Putamen (tissue), 1 donor: ENCODE measurements around the gene SLC9A9.

Experiments used
- DNase-seq: peaks from one replicate; pipeline ENCODE4 v3.0.0-alpha.2; 2016; ENCODE audit warnings: low spot score

SLC9A9 gene

GRCh38 chr3:143693506-143693905 is 154.8 kb downstream of the SLC9A9 start:
- DNase-seq, result no peak

- no peak for DNase-seq
Observed at GRCh38 chr3:143686638-143687197, 161.6 kb downstream of the SLC9A9 start.

DNA sequence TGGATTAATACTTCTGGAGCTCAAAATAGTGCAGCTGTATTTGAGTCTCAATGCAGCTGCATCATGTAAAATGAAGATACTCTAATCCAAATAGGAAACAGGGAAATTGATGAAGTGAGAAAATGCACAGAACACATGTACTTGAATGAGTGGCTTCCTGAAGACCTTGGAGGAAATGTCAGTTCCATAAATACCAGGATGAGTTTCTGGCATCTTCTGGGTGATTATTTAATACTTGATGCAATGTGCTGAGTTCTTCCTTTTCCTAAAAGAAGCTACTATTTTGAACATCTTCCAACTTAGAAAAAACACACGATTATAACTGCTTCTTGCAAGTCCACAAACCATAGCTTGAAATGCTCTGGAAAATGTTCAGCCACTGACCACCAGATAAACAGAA is 162.8 kb downstream of the SLC9A9 start:
- DNase-seq, result no peak

- no peak for DNase-seq
Observed at GRCh38 chr3:143677430-143677829, 170.8 kb downstream of the SLC9A9 start.

- DNase-seq, result no peak
Observed at GRCh38 chr3:143676747-143677146, 171.5 kb downstream of the SLC9A9 start.

DNA sequence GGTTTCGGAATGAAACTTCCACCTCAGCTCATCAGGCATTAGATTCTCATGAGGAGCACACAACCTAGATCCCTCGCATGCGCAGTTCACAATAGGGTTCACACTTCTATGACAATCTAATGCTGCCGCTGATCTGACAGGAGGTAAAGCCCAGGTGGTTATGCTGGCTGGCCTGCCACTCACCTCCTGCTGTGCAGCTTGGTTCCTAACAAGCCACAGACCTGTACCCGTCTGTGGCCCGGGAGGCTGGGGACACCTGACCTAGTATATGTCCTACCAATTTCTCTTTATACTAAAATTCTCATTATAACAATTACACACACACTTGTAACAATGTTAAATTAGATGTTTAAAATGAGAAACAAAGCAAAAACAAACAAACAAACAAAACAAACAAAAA is 172.2 kb downstream of the SLC9A9 start:
- DNase-seq, result no peak

DNA sequence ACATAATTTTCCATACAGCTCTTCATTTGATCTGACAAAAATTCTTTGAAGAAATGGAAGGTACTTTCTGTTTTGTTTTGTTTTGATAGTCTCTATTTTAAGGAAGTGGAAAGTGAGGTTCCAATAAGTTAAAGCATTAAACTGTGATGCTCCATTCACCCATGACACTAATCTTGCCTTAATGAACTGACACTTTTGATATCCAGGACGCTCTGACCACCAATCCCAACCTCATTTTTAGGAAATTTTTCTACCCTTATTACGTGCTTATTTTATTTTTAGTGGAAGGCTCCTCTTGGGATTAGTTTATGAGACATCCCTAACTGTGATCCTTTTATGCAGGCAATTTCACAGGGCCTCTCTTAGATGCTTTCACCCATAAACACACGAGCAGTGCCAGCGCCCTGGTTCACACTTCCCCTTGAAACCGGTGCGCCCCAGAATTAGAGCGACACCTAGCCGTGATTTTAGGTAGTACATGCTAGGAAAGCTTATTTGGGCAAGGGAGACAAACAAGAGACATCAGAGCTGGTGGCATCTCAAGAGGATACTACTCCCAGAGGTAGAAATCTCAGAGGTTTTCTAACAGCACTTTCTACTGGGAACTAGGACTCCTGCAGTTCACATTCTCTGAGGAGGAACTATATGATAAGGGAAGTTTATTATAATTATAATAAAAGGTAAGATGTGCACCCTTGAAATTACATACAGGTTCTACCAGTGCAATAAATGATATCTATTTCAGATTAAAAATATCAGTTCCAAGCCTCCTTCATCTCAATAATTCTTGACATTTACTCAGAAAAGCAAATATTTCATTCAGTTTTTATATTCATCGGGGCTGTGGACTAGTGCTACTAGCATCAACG is 173.9 kb downstream of the SLC9A9 start:
- peak; percentile 72 for DNase-seq

DNA sequence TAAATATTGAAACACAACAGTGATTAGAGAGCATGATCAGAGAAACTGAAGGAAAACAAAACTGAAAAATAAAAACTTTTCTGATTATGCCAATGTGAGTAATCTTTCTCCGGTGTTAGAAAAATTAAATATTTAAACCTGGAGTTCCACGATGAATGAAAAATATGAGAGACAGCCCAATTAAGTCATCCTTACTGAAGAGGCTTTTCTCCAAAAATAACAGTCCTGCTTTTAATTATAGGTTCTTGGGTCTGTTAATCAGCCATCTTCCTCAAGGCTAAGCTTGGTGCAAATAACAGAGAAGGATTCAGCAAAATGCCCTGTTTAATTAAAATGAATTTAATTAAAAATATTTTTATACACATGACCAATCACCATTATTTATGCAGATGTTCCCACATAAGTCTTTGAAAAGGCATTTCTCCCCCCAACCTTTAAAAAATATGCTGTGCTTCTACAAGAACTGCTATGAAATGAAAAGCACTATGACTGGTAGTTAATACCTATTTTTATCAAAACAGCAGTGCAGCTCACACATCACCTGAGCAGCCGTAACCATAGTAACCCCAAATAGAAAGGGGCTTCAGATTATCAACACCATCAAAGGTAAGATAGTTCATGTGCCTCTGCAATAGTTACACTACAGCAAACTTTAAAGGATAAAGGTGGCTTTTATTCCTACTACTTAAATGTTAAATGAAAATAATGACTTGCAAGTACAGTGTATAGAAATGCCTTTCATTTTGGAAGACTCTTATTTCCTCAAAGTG is 175.7 kb downstream of the SLC9A9 start:
- peak; percentile 28 for DNase-seq

DNA sequence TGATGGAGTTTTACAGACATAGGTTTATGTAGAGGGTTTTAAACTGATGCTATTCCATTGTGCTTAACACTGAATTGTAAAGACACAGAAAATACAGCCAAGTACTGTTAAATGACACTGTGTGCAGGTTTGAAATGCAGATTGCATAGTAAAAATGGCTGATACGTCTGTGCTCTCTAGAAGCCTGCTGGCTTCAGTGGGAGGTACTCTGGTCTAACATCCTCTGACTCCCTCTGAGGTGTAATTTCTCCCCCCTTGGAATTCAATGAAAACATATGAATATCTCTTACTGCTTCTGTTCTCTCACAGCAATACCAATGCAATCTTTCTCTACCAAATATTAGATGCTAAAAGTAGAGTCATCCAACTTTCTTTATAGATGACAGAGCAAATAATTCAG is 176.6 kb downstream of the SLC9A9 start:
- no peak for DNase-seq

DNA sequence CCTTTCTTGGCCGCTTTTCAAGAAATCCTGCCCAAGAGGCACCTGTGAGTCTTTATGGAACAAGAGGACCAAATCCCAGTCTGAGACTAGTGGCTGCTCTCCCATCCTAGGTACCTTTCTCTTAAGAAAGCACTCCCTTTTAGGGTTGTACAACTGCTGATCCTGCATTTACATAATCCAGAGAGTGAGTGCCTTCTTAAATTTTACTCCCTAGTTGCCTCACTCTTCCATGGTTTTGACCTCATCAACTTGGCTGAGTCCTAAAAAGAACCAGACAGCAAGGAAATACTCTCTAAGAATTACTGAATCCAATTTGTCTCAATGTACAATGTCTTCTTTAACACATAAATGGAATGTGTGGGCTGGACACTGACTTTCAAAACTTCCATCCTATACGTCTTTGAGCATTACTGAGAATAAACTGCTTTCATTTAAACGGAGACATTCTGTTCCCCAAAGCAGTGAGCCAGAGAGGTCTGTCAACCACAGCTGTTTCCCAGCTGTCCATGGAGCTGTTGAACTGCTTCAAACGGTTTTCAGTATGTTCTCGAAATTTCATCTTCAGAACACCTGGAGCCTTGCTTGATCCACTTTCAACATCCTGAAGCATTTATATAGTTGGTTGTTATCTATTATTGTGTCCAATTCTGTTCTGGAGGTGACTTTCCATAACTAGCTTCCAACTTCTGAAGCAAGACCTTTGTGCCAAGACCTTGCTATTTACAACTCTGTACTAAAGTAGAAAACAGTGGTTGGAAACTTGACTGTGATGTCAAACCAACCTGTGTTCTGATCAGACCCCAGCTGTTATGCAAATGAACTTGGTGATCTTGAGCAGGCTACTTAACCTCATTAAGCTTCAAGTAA is 179.1 kb downstream of the SLC9A9 start:
- DNase-seq, result no peak

DNA sequence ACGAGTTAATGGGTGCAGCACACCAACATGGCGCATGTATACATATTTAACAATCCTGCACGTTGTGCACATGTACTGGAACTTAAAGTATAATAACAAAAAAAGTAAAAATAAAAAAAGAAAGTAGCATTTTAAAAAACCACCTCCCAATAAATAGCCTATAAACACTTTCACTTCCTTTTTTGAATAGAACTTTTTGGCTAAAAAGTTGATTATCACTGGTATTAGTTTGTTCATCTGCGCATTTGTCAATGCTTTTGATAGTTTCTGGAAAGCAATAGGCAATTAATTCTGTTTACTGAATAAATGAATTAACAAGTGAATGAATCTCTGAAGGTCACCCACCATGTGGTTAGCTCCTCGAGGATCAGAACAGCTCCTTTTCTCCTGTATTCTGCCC is 179.9 kb downstream of the SLC9A9 start:
- DNase-seq, result no peak

DNA sequence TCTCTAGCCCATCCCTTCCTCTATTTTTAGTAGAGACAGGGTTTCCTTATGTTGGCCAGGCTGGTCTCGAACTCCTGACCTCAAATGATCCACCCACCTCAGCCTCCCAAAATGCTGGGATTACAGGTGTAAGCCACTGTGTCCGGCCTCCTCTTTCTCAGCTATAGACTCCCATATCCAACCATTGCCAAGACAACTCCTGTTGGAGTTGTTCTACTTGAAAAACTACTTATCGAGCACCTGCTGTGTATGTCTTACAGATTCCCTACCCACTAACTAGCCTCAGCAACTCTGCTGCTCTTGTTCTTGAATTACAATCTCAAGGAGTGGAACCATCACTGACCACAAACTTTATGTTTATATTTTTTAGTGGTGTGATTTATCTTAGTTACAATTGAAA is 186.6 kb downstream of the SLC9A9 start:
- DNase-seq, result no peak

DNA sequence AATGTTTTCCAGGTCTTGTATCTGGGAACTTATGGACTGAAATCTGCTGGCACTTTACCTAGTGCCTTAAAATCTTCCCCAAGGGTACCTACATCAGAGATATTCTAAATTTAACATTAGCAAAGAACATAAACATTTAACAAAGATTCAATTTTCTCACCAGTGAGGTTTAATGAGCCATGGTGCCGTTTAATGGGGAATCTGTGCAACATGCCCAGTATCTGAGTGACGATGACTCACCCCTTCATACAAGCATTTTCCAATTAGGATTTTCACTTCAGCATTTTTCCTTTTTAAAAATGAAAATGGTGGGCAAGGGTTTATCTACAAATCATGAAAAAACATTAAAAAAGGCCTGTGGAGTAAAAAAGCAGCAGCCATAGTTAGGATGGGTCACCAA is 189.4 kb downstream of the SLC9A9 start:
- no peak for DNase-seq

- no peak for DNase-seq
Observed at GRCh38 chr3:143658116-143658515, 190.2 kb downstream of the SLC9A9 start.

GRCh38 chr3:143657391-143657790 is 190.9 kb downstream of the SLC9A9 start:
- DNase-seq, result no peak

GRCh38 chr3:143654906-143655305 is 193.4 kb downstream of the SLC9A9 start:
- peak; percentile 64 for DNase-seq

DNA sequence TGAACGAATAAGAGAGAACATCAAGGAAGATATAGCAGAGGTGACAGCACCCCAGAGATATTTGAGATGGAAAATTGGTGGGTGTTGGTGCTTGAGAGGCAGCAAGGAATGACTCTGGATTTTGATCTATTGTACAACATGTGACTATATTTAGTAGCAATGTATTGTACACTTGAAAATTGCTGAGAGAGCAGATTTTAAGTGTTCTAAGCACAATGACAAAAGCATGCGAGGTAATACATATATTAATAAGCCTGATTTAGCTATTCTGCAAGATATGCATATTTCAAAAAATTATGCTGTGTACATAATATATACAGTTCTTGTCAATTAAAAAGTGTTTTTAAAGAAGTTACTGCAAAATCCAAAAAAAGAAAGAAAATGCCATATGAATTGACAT is 194.3 kb downstream of the SLC9A9 start:
- no peak for DNase-seq

DNA sequence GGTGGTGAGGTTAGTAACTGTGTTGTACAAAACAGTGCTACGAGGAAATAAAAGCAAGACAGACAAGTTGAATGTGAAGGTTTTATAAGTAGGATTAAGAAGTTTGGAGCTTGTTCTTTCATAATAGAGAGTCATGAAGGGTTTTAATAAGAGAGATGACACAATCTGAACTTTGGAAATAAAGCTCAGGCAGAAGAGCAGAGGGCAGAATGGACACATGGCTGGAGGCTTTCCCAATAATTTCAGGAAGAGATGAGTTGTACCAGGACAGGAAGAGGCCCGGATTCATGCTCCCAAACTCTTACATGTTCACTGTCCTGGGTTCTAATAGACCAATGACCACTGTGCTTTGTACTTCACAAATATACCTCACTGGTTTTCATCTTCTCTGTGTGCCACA is 194.8 kb downstream of the SLC9A9 start:
- DNase-seq, result no peak

DNA sequence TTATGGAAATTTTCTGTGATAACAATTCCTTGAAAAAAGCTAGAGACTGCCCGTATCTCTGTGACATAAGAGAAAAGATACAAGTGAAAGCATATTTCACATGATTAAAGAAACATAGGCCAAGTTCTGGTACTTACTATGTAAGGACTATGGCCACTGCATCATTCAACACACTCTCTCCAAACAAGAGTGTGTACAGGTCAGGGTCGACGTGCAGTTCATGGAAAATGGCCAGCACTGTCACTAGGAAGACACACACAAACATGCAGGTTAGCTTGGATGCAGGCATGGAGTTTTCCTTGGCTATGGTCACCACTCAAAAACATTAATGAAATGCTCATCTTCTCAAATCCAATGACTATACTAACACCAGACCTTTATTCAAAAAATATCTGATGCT is 196.2 kb downstream of the SLC9A9 start:
- no peak for DNase-seq

GRCh38 chr3:143650827-143651226 is 197.4 kb downstream of the SLC9A9 start:
- DNase-seq, result no peak

DNA sequence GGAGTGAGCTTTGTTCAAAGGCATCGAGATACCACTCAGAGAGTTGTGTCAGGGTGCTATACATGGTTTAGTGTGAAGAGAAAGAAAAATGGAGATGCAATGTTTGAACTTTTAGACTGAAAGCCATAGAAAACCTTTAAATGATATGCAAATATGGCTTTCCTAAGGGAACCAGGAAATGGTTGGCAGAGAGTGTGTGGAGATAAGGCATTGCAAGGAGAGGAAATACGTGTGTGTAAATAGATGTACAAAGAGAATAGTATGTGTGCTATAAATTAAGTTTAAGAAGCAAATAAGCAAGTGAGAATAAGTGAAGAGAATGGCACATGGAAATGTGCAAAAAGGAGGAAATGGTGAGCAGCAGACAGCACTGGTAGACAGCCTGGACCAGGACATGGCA is 198.1 kb downstream of the SLC9A9 start:
- no peak for DNase-seq

GRCh38 chr3:143648708-143649107 is 199.6 kb downstream of the SLC9A9 start:
- no peak for DNase-seq
